Measurements from ENCODE around the gene BSND. TPM values are rescaled to one million over a fixed set of nuclear protein-coding genes. Genes with fewer than 3 reads are reported as not detected.

Gene BSND
- total and polyA plus RNA-seq, 9 donors = 0.03 to 0.07 (median 0.03) TPM; not detected in 6

- H3K36me3 ChIP-seq (ENCODE audit: control insufficient read depth, insufficient read depth, low read length) = no peaks in the 10 kb centered on the region
- no peaks in the 10 kb centered on the region for H3K9me3 ChIP-seq (replicated peaks; ENCODE audit: control insufficient read depth, low read depth, low read length)
- no peak overlapping the region for H3K4me3 ChIP-seq (ENCODE audit: low read length)
- H3K27me3 ChIP-seq (ENCODE audit: control insufficient read depth, insufficient read depth, low read length) = peaks cover 59% of the 10 kb centered on the region
- peaks cover 5% of the 10 kb centered on the region for H3K4me1 ChIP-seq (ENCODE audit: control insufficient read depth, insufficient read depth, low read length)
- no peak for DNase-seq
- WGBS (ENCODE audit: insufficient coverage) = 38% methylated on average over 5 of the region's 8 CpGs
- H3K27ac ChIP-seq (ENCODE audit: low read length) = no peak overlapping the region
These were observed 1.7 kb downstream of the BSND start for GRCh38 chr1:55000110-55001085.

- no peak for DNase-seq
- Histone ChIP-seq H3K4me3 (ENCODE audit: low read length) (no peak overlapping the region), H3K9me3 (replicated peaks; ENCODE audit: control insufficient read depth, low read depth, low read length) (no peaks in the 10 kb centered on the region), H3K27me3 (ENCODE audit: control insufficient read depth, insufficient read depth, low read length) (peaks cover 50% of the 10 kb centered on the region), H3K36me3 (ENCODE audit: control insufficient read depth, insufficient read depth, low read length) (no peaks in the 10 kb centered on the region), H3K27ac (ENCODE audit: low read length) (no peak overlapping the region), H3K4me1 (ENCODE audit: control insufficient read depth, insufficient read depth, low read length) (peaks cover 5% of the 10 kb centered on the region)
- 70% methylated on average over 1 of the region's 4 CpGs for WGBS (ENCODE audit: insufficient coverage)
These were observed 2.6 kb downstream of the BSND start for GRCh38 chr1:55001311-55001710.

- H3K4me1 ChIP-seq (ENCODE audit: control insufficient read depth, insufficient read depth, low read length) = no peaks in the 10 kb centered on the region
- peaks cover 36% of the 10 kb centered on the region for H3K27me3 ChIP-seq (ENCODE audit: control insufficient read depth, insufficient read depth, low read length)
- H3K4me3 ChIP-seq (ENCODE audit: low read length) = no peak overlapping the region
- H3K27ac ChIP-seq (ENCODE audit: low read length) = no peak overlapping the region
- DNase-seq = no peak
- 87% methylated on average over 2 of the region's 2 CpGs for WGBS (ENCODE audit: insufficient coverage)
- H3K9me3 ChIP-seq (replicated peaks; ENCODE audit: control insufficient read depth, low read depth, low read length) = no peaks in the 10 kb centered on the region
- no peaks in the 10 kb centered on the region for H3K36me3 ChIP-seq (ENCODE audit: control insufficient read depth, insufficient read depth, low read length)
These were observed 4.0 kb downstream of the BSND start for GRCh38 chr1:55002686-55003085.

GRCh38 chr1:55005351-55006140 is 6.8 kb downstream of the BSND start:
- WGBS (ENCODE audit: insufficient coverage) = 78% methylated on average over 6 of the region's 10 CpGs
- Histone ChIP-seq H3K36me3 (ENCODE audit: control insufficient read depth, insufficient read depth, low read length) (no peaks in the 10 kb centered on the region), H3K4me3 (ENCODE audit: low read length) (no peak overlapping the region), H3K9me3 (replicated peaks; ENCODE audit: control insufficient read depth, low read depth, low read length) (peaks cover 2% of the 10 kb centered on the region), H3K27ac (ENCODE audit: low read length) (no peak overlapping the region), H3K27me3 (ENCODE audit: control insufficient read depth, insufficient read depth, low read length) (peaks cover 12% of the 10 kb centered on the region), H3K4me1 (ENCODE audit: control insufficient read depth, insufficient read depth, low read length) (no peaks in the 10 kb centered on the region)
- no peak for DNase-seq

GRCh38 chr1:55006931-55007330 is 8.2 kb downstream of the BSND start:
- H3K27ac ChIP-seq (ENCODE audit: low read length) = no peak overlapping the region
- peaks cover 5% of the 10 kb centered on the region for H3K27me3 ChIP-seq (ENCODE audit: control insufficient read depth, insufficient read depth, low read length)
- H3K9me3 ChIP-seq (replicated peaks; ENCODE audit: control insufficient read depth, low read depth, low read length) = peaks cover 2% of the 10 kb centered on the region
- DNase-seq = no peak
- no peaks in the 10 kb centered on the region for H3K36me3 ChIP-seq (ENCODE audit: control insufficient read depth, insufficient read depth, low read length)
- 79% methylated on average over 9 of the region's 12 CpGs for WGBS (ENCODE audit: insufficient coverage)
- H3K4me1 ChIP-seq (ENCODE audit: control insufficient read depth, insufficient read depth, low read length) = no peaks in the 10 kb centered on the region
- H3K4me3 ChIP-seq (ENCODE audit: low read length) = no peak overlapping the region

- H3K4me3 ChIP-seq (ENCODE audit: low read length) = no peak overlapping the region
- H3K9me3 ChIP-seq (replicated peaks; ENCODE audit: control insufficient read depth, low read depth, low read length) = peaks cover 2% of the 10 kb centered on the region
- WGBS (ENCODE audit: insufficient coverage) = 83% methylated on average over 1 of the region's 3 CpGs
- no peaks in the 10 kb centered on the region for H3K36me3 ChIP-seq (ENCODE audit: control insufficient read depth, insufficient read depth, low read length)
- no peak for DNase-seq
- H3K27me3 ChIP-seq (ENCODE audit: control insufficient read depth, insufficient read depth, low read length) = peaks cover 3% of the 10 kb centered on the region
- no peaks in the 10 kb centered on the region for H3K4me1 ChIP-seq (ENCODE audit: control insufficient read depth, insufficient read depth, low read length)
- H3K27ac ChIP-seq (ENCODE audit: low read length) = no peak overlapping the region
These were observed 8.9 kb downstream of the BSND start for GRCh38 chr1:55007625-55008024.

- H3K4me3 ChIP-seq (ENCODE audit: low read length) = no peak overlapping the region
- peaks cover 2% of the 10 kb centered on the region for H3K9me3 ChIP-seq (replicated peaks; ENCODE audit: control insufficient read depth, low read depth, low read length)
- no peaks in the 10 kb centered on the region for H3K36me3 ChIP-seq (ENCODE audit: control insufficient read depth, insufficient read depth, low read length)
- no peak overlapping the region for H3K27ac ChIP-seq (ENCODE audit: low read length)
- no peak for DNase-seq
- no peaks in the 10 kb centered on the region for H3K4me1 ChIP-seq (ENCODE audit: control insufficient read depth, insufficient read depth, low read length)
- 75% methylated on average over 7 of the region's 9 CpGs for WGBS (ENCODE audit: insufficient coverage)
- peaks cover 13% of the 10 kb centered on the region for H3K27me3 ChIP-seq (ENCODE audit: control insufficient read depth, insufficient read depth, low read length)
These were observed 11.6 kb downstream of the BSND start for GRCh38 chr1:55010194-55010886.

GRCh38 chr1:55010887-55011217 is 12.1 kb downstream of the BSND start:
- no CpG with 5 or more reads among the region's 7 CpGs for WGBS (ENCODE audit: insufficient coverage)
- peaks cover 17% of the 10 kb centered on the region for H3K27me3 ChIP-seq (ENCODE audit: control insufficient read depth, insufficient read depth, low read length)

GRCh38 chr1:55012661-55013060 is 13.9 kb downstream of the BSND start:
- H3K36me3 ChIP-seq (ENCODE audit: control insufficient read depth, insufficient read depth, low read length) = no peaks in the 10 kb centered on the region
- no peak overlapping the region for H3K4me3 ChIP-seq (ENCODE audit: low read length)
- H3K27ac ChIP-seq (ENCODE audit: low read length) = no peak overlapping the region
- no peak for DNase-seq
- no CpG with 5 or more reads among the region's 1 CpG for WGBS (ENCODE audit: insufficient coverage)
- peaks cover 19% of the 10 kb centered on the region for H3K27me3 ChIP-seq (ENCODE audit: control insufficient read depth, insufficient read depth, low read length)
- peaks cover 2% of the 10 kb centered on the region for H3K9me3 ChIP-seq (replicated peaks; ENCODE audit: control insufficient read depth, low read depth, low read length)
- no peaks in the 10 kb centered on the region for H3K4me1 ChIP-seq (ENCODE audit: control insufficient read depth, insufficient read depth, low read length)

More at GRCh38 chr1:55010887-55011217, 12.1 kb downstream of the BSND start:
- DNase-seq = no peak
- no peaks in the 10 kb centered on the region for H3K36me3 ChIP-seq (ENCODE audit: control insufficient read depth, insufficient read depth, low read length)
- no peak overlapping the region for H3K27ac ChIP-seq (ENCODE audit: low read length)
- H3K9me3 ChIP-seq (replicated peaks; ENCODE audit: control insufficient read depth, low read depth, low read length) = peaks cover 2% of the 10 kb centered on the region
- no peaks in the 10 kb centered on the region for H3K4me1 ChIP-seq (ENCODE audit: control insufficient read depth, insufficient read depth, low read length)
- no peak overlapping the region for H3K4me3 ChIP-seq (ENCODE audit: low read length)

GRCh38 chr1:55015123-55015522 is 16.4 kb downstream of the BSND start:
- WGBS (ENCODE audit: insufficient coverage) = 59% methylated on average over 3 of the region's 5 CpGs

More at GRCh38 chr1:55015123-55015522, 16.4 kb downstream of the BSND start:
- DNase-seq = no peak
- H3K4me3 ChIP-seq (ENCODE audit: low read length) = no peak overlapping the region
- no peaks in the 10 kb centered on the region for H3K4me1 ChIP-seq (ENCODE audit: control insufficient read depth, insufficient read depth, low read length)
- H3K27me3 ChIP-seq (ENCODE audit: control insufficient read depth, insufficient read depth, low read length) = peaks cover 20% of the 10 kb centered on the region
- H3K27ac ChIP-seq (ENCODE audit: low read length) = no peak overlapping the region
- H3K36me3 ChIP-seq (ENCODE audit: control insufficient read depth, insufficient read depth, low read length) = no peaks in the 10 kb centered on the region
- H3K9me3 ChIP-seq (replicated peaks; ENCODE audit: control insufficient read depth, low read depth, low read length) = no peaks in the 10 kb centered on the region

Data from muscle of leg (tissue), 11 donors.